Stimulated activated CD8-positive, alpha-beta memory T cell treated with anti-CD3 and anti-CD28 coated beads, Interleukin-7, amount 100 ng/mL, for 1 hour (primary cell): Measurements from ENCODE around the gene ZBP1.

Experiments
- DNase-seq, 2 donors: peaks; one replicate each; pipeline ENCODE4 v3.0.0-alpha.2; 2020; ENCODE audit warnings: low read depth in 2 of 2

Gene ZBP1

GRCh38 chr20:57658833-57659516 is 38.7 kb upstream of the ZBP1 start:
- no peak for DNase-seq

GRCh38 chr20:57658447-57658832 is 38.2 kb upstream of the ZBP1 start:
- no peak for DNase-seq

- DNase-seq = peak in 1 of 2 donors; percentile 12
Measured at GRCh38 chr20:57657535-57658446, 37.6 kb upstream of the ZBP1 start.

- no peak for DNase-seq
Measured at GRCh38 chr20:57656821-57657534, 36.8 kb upstream of the ZBP1 start.

- DNase-seq = no peak
Measured at GRCh38 chr20:57656252-57656820, 36.1 kb upstream of the ZBP1 start.

GRCh38 chr20:57655809-57656155 is 35.6 kb upstream of the ZBP1 start:
- DNase-seq = no peak

GRCh38 chr20:57654998-57655808 is 35.0 kb upstream of the ZBP1 start:
- DNase-seq = no peak

GRCh38 chr20:57654363-57654997 is 34.3 kb upstream of the ZBP1 start:
- DNase-seq = peak; percentile 27 to 41

- DNase-seq = no peak
Measured at GRCh38 chr20:57653910-57654309, 33.7 kb upstream of the ZBP1 start.

GRCh38 chr20:57653546-57653900 is 33.3 kb upstream of the ZBP1 start:
- no peak for DNase-seq

- no peak for DNase-seq
Measured at GRCh38 chr20:57652606-57653545, 32.6 kb upstream of the ZBP1 start.

- DNase-seq = no peak
Measured at GRCh38 chr20:57651881-57652605, 31.8 kb upstream of the ZBP1 start.

- DNase-seq = no peak
Measured at GRCh38 chr20:57650756-57651483, 30.7 kb upstream of the ZBP1 start.

- DNase-seq = no peak
Measured at GRCh38 chr20:57650266-57650665, 30.0 kb upstream of the ZBP1 start.

- no peak for DNase-seq
Measured at GRCh38 chr20:57649617-57650015, 29.4 kb upstream of the ZBP1 start.

- no peak for DNase-seq
Measured at GRCh38 chr20:57648878-57649616, 28.8 kb upstream of the ZBP1 start.

GRCh38 chr20:57647933-57648785 is 27.9 kb upstream of the ZBP1 start:
- DNase-seq = no peak
